CD14-positive monocyte (primary cell): ENCODE data around the gene PLA2G2F. TPM values are rescaled to one million over a fixed set of nuclear protein-coding genes. Genes with fewer than 3 reads are reported as not detected.

Experiments
- DNase-seq, 3 donors: peaks; one replicate each; pipeline ENCODE4 v3.0.0-alpha.2; 2011 to 2022
- H2AFZ ChIP-seq: 2 replicates; pipeline ENCODE4 v1.6.0; 2012; ENCODE audit warnings: mild to moderate bottlenecking, low read depth, low read length, inconsistent platforms; ENCODE audit not compliant: insufficient read depth, poor library complexity, severe bottlenecking
- H3K27ac ChIP-seq, 2 donors: 1 replicate in 1 of 2; 2 replicates in 1 of 2; pipeline ENCODE4 v1.5.1; 2012 to 2013; ENCODE audit warnings: low read length in 2 of 2, control low read depth in 1 of 2, inconsistent platforms in 1 of 2, low read depth in 1 of 2, mild to moderate bottlenecking in 1 of 2
- H3K27me3 ChIP-seq, 2 donors: one replicate each; pipeline versions ENCODE4 v1.6.0 to v1.6.1; 2011 to 2013; ENCODE audit warnings: low read length in 2 of 2; ENCODE audit not compliant: control insufficient read depth in 2 of 2, insufficient read depth in 2 of 2
- H3K36me3 ChIP-seq, 2 donors: replicated peaks in 1 of 2; 1 replicate in 1 of 2; 2 replicates in 1 of 2; pipeline versions ENCODE4 v1.5.1 to v1.6.1; 2012 to 2013; ENCODE audit warnings: low read length in 2 of 2, control low read depth in 1 of 2, inconsistent platforms in 1 of 2, mild to moderate bottlenecking in 1 of 2; ENCODE audit not compliant: insufficient read depth in 2 of 2, control insufficient read depth in 1 of 2
- H3K4me1 ChIP-seq, 2 donors: 1 replicate in 1 of 2; 2 replicates in 1 of 2; pipeline versions ENCODE4 v1.5.1 to v1.6.1; 2012 to 2013; ENCODE audit warnings: low read length in 2 of 2, control low read depth in 1 of 2, inconsistent platforms in 1 of 2, mild to moderate bottlenecking in 1 of 2, moderate library complexity in 1 of 2; ENCODE audit not compliant: insufficient read depth in 2 of 2, control insufficient read depth in 1 of 2
- H3K4me2 ChIP-seq: replicated peaks from 2 replicates; pipeline ENCODE3; 2012; ENCODE audit warnings: low read length, moderate library complexity, mild to moderate bottlenecking; ENCODE audit not compliant: poor library complexity, severe bottlenecking; ENCODE audit errors: extremely low read depth
- H3K4me3 ChIP-seq, 3 experiments: fragments of 200-600 bp in 1 of 3; sonication (generic) in 1 of 3; replicated peaks in 1 of 3; 1 replicate in 2 of 3; 2 replicates in 1 of 3; pipeline ENCODE4 v1.5.1; 2011 to 2013; ENCODE audit warnings: low read length in 3 of 3, mild to moderate bottlenecking in 3 of 3, control low read depth in 2 of 3, low read depth in 2 of 3, inconsistent platforms in 1 of 3, moderate library complexity in 1 of 3
- H3K79me2 ChIP-seq: 2 replicates; pipeline ENCODE4 v1.6.0; 2012; ENCODE audit warnings: mild to moderate bottlenecking, control low read depth, inconsistent platforms, low read length, moderate library complexity; ENCODE audit not compliant: insufficient read depth
- H3K9ac ChIP-seq: 2 replicates; pipeline ENCODE4 v1.6.0; 2017; ENCODE audit warnings: low read length, mild to moderate bottlenecking; ENCODE audit not compliant: insufficient read depth, poor library complexity, severe bottlenecking
- H3K9me3 ChIP-seq, 2 donors: replicated peaks in 1 of 2; 1 replicate in 1 of 2; 2 replicates in 1 of 2; pipeline versions ENCODE4 v1.5.1 to v1.6.1; 2012 to 2013; ENCODE audit warnings: low read length in 2 of 2, control low read depth in 1 of 2; ENCODE audit not compliant: control insufficient read depth in 1 of 2, insufficient read depth in 1 of 2
- H4K20me1 ChIP-seq: 2 replicates; pipeline ENCODE4 v1.6.0; 2012; ENCODE audit warnings: mild to moderate bottlenecking, low read length, control low read depth, moderate library complexity; ENCODE audit not compliant: insufficient read depth
- H3K27ac Mint-ChIP-seq, 7 donors: one replicate each; pipeline ENCODE4 v1.8.0; 2020; ENCODE audit warnings: mild to moderate bottlenecking in 7 of 7, mixed read lengths in 7 of 7, moderate library complexity in 6 of 7, inconsistent platforms in 2 of 7
- H3K27me3 Mint-ChIP-seq, 3 donors: one replicate each; pipeline ENCODE4 v1.8.0; 2021 to 2022; ENCODE audit warnings: low read depth in 3 of 3, mild to moderate bottlenecking in 3 of 3, mixed read lengths in 3 of 3, moderate library complexity in 3 of 3, inconsistent platforms in 1 of 3
- H3K36me3 Mint-ChIP-seq, 2 donors: one replicate each; pipeline ENCODE4 v1.8.0; 2020; ENCODE audit warnings: mixed read lengths in 2 of 2, inconsistent platforms in 1 of 2, mild to moderate bottlenecking in 1 of 2
- H3K4me1 Mint-ChIP-seq: one replicate; pipeline ENCODE4 v1.8.0; 2020; ENCODE audit warnings: mild to moderate bottlenecking, mixed read lengths
- H3K4me3 Mint-ChIP-seq, 2 donors: one replicate each; pipeline ENCODE4 v1.8.0; 2020; ENCODE audit warnings: mild to moderate bottlenecking in 2 of 2, mixed read lengths in 2 of 2, moderate library complexity in 1 of 2
- H3K9me3 Mint-ChIP-seq, 7 donors: one replicate each; pipeline ENCODE4 v1.8.0; 2020 to 2022; ENCODE audit warnings: mixed read lengths in 7 of 7, mild to moderate bottlenecking in 6 of 7, moderate library complexity in 6 of 7, inconsistent platforms in 2 of 7
- WGBS: methylation state at CpG from one replicate; pipeline ENCODE4 v1.1.5; 2013; ENCODE audit warnings: missing lambda C conversion rate; ENCODE audit not compliant: insufficient coverage; 5-methylcytosine and 5-hydroxymethylcytosine counted together
- intact Hi-C, 2 donors: fragments of 100-400 bp; cut with micrococcal nuclease; formaldehyde crosslinking; loops; one replicate each; pipeline versions ENCODE4 v1.15.0 to v1.15.1; 2023
- polyA plus RNA-seq, 3 donors: library from polyadenylated mRNA; depleted of rRNA in 1 of 3; unstranded in 2 of 3; stranded (reverse) in 1 of 3; fragments of 300-500 nt in 2 of 3; fragments of >200 nt in 1 of 3; fragmentation: Illumina TruSeq in 2 of 3; gene quantifications; 1 replicate in 2 of 3; 2 replicates in 1 of 3; pipeline ENCODE4 v1.2.3, GENCODE V29; 2012 to 2021
- TF ChIP-seq, protein P1 (sequence below): fragments of 200-600 bp; IDR thresholded peaks from one replicate; pipeline ENCODE4 v1.8.0; 2022; ENCODE audit warnings: antibody characterized with exemption, mild to moderate bottlenecking

Gene PLA2G2F
- polyA plus RNA-seq, 3 donors, result not detected

GRCh38 chr1:20134995-20135394 lies 4.1 kb upstream of the PLA2G2F start:
- no peaks in the 10 kb centered on the region for H3K9me3 ChIP-seq
- no peaks in the 10 kb centered on the region for H3K36me3 Mint-ChIP-seq
- H3K9ac ChIP-seq, result no peak overlapping the region
- WGBS, result no CpG with 5 or more reads among the region's 3 CpGs
- no peak overlapping the region for H3K4me2 ChIP-seq
- H2AFZ ChIP-seq, result no peak overlapping the region
- TF ChIP-seq, protein P1, sequence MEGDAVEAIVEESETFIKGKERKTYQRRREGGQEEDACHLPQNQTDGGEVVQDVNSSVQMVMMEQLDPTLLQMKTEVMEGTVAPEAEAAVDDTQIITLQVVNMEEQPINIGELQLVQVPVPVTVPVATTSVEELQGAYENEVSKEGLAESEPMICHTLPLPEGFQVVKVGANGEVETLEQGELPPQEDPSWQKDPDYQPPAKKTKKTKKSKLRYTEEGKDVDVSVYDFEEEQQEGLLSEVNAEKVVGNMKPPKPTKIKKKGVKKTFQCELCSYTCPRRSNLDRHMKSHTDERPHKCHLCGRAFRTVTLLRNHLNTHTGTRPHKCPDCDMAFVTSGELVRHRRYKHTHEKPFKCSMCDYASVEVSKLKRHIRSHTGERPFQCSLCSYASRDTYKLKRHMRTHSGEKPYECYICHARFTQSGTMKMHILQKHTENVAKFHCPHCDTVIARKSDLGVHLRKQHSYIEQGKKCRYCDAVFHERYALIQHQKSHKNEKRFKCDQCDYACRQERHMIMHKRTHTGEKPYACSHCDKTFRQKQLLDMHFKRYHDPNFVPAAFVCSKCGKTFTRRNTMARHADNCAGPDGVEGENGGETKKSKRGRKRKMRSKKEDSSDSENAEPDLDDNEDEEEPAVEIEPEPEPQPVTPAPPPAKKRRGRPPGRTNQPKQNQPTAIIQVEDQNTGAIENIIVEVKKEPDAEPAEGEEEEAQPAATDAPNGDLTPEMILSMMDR, result no peak
- H3K79me2 ChIP-seq, result no peaks in the 10 kb centered on the region
- H4K20me1 ChIP-seq, result no peaks in the 10 kb centered on the region
- intact Hi-C loops, result no loop called here
- H3K27me3 Mint-ChIP-seq, result peaks cover 5 to 25% (median 20%) of the 10 kb centered on the region in 3 donors
- peaks cover 0 to 2% of the 10 kb centered on the region in 2 donors for H3K27me3 ChIP-seq
- no peak overlapping the region for H3K27ac ChIP-seq
- no peak overlapping the region for H3K27ac Mint-ChIP-seq
- no peaks in the 10 kb centered on the region for H3K4me1 ChIP-seq
- no peak overlapping the region for H3K4me3 ChIP-seq
- H3K36me3 ChIP-seq, result no peaks in the 10 kb centered on the region
- DNase-seq, result no peak
- peaks cover 0 to 15% (median 9%) of the 10 kb centered on the region in 7 donors for H3K9me3 Mint-ChIP-seq
- no peak overlapping the region for H3K4me3 Mint-ChIP-seq
- no peaks in the 10 kb centered on the region for H3K4me1 Mint-ChIP-seq

- Histone ChIP-seq H3K4me1 (no peaks in the 10 kb centered on the region), H3K9me3 (no peaks in the 10 kb centered on the region), H3K27me3 (peaks cover 0 to 2% of the 10 kb centered on the region in 2 donors), H3K4me2 (no peak overlapping the region), H3K4me3 (no peak overlapping the region), H3K36me3 (no peaks in the 10 kb centered on the region), H3K79me2 (no peaks in the 10 kb centered on the region), H3K27ac (no peak overlapping the region), H2AFZ (no peak overlapping the region), H4K20me1 (no peaks in the 10 kb centered on the region), H3K9ac (no peak overlapping the region)
- 100% methylated on average over 3 of the region's 3 CpGs for WGBS
- no peaks in the 10 kb centered on the region for H3K36me3 Mint-ChIP-seq
- intact Hi-C loops, result no loop called here
- TF ChIP-seq, protein P1, result no peak
- no peak overlapping the region for H3K27ac Mint-ChIP-seq
- H3K9me3 Mint-ChIP-seq, result peaks cover 0 to 6% (median 4%) of the 10 kb centered on the region in 7 donors
- no peak for DNase-seq
- H3K4me3 Mint-ChIP-seq, result no peak overlapping the region
- H3K27me3 Mint-ChIP-seq, result peaks cover 7 to 28% (median 20%) of the 10 kb centered on the region in 3 donors
- no peaks in the 10 kb centered on the region for H3K4me1 Mint-ChIP-seq
Measured at GRCh38 chr1:20136249-20136648, 2.9 kb upstream of the PLA2G2F start.
